NB4 (cell line): ENCODE measurements around the gene FOXS1.

Experiments
- DNase-seq: peaks from one replicate; pipeline ENCODE4 v3.0.0; 2010; ENCODE audit warnings: low read depth
- H3K4me3 ChIP-seq: one replicate; pipeline ENCODE4 v1.5.1; 2011; ENCODE audit warnings: mild to moderate bottlenecking, low read depth, low read length, moderate library complexity
- CTCF ChIP-seq: IDR thresholded peaks from one replicate; pipeline ENCODE4 v1.5.1; 2012; ENCODE audit warnings: low read depth, low read length
- MAX ChIP-seq: IDR thresholded peaks from 2 replicates; pipeline ENCODE4 v1.6.1; 2011; ENCODE audit warnings: low read depth, low read length
- MYC ChIP-seq: IDR thresholded peaks from 2 replicates; pipeline ENCODE4 v1.6.1; 2011; ENCODE audit warnings: low read depth, low read length
- POLR2A ChIP-seq: IDR thresholded peaks from 2 replicates; pipeline ENCODE4 v1.6.1; 2011; ENCODE audit warnings: mild to moderate bottlenecking; ENCODE audit not compliant: insufficient read length; ENCODE audit errors: extremely low read depth

FOXS1 gene

GRCh38 chr20:31844737-31845299 lies 586 bp downstream of the FOXS1 start:
- no peak for DNase-seq
- no peak overlapping the region for H3K4me3 ChIP-seq
- TF ChIP-seq MYC: no peak

GRCh38 chr20:31843881-31844280 lies 1.5 kb downstream of the FOXS1 start:
- no peak overlapping the region for H3K4me3 ChIP-seq
- DNase-seq: no peak
- TF ChIP-seq MAX (no peak), MYC (no peak), POLR2A (no peak), CTCF (no peak)

GRCh38 chr20:31843288-31843687 lies 2.1 kb downstream of the FOXS1 start:
- TF ChIP-seq CTCF (no peak), MAX (no peak)
- no peak overlapping the region for H3K4me3 ChIP-seq
- DNase-seq: no peak

- TF ChIP-seq CTCF (no peak), POLR2A (no peak), MYC (no peak), MAX (no peak)
- H3K4me3 ChIP-seq: no peak overlapping the region
- peak; percentile 53 for DNase-seq
Observed at GRCh38 chr20:31842471-31843157, 2.8 kb downstream of the FOXS1 start.

- no peak overlapping the region for H3K4me3 ChIP-seq
- TF ChIP-seq MAX (no peak), CTCF (no peak), POLR2A (no peak), MYC (no peak)
- no peak for DNase-seq
Observed at GRCh38 chr20:31841928-31842327, 3.5 kb downstream of the FOXS1 start.

- no peak overlapping the region for H3K4me3 ChIP-seq
- TF ChIP-seq MYC (no peak), POLR2A (no peak), CTCF (no peak), MAX (no peak)
- DNase-seq: no peak
Observed at GRCh38 chr20:31840906-31841816, 4.2 kb downstream of the FOXS1 start.
